H9 (cell line): ENCODE results near the gene ZSCAN18. TPM values are rescaled to one million over a fixed set of nuclear protein-coding genes. Genes with fewer than 3 reads are reported as not detected.

Experiments
- DNase-seq: peaks from one replicate; pipeline ENCODE4 v3.0.0-alpha.2; 2017
- H2AFZ ChIP-seq: one replicate; pipeline ENCODE4 v1.6.1; 2013; ENCODE audit warnings: mild to moderate bottlenecking, low read length, control low read depth, moderate library complexity
- H2AK5ac ChIP-seq: 2 replicates; pipeline ENCODE4 v1.6.1; 2013; ENCODE audit warnings: low read length, control low read depth, mixed read lengths; ENCODE audit not compliant: insufficient read length
- H2BK120ac ChIP-seq: one replicate; pipeline ENCODE4 v1.6.1; 2013; ENCODE audit warnings: low read depth, mild to moderate bottlenecking, low read length, control low read depth, inconsistent platforms; ENCODE audit not compliant: poor library complexity, severe bottlenecking
- H2BK12ac ChIP-seq: 2 replicates; pipeline ENCODE4 v1.6.1; 2013; ENCODE audit warnings: low read length, control low read depth, mixed read lengths, low read depth; ENCODE audit not compliant: insufficient read length
- H2BK15ac ChIP-seq: 2 replicates; pipeline ENCODE4 v1.6.1; 2013; ENCODE audit warnings: low read depth, low read length, control low read depth
- H2BK20ac ChIP-seq: one replicate; pipeline ENCODE4 v1.6.1; 2013; ENCODE audit warnings: low read depth, mild to moderate bottlenecking, low read length, control low read depth, inconsistent platforms; ENCODE audit not compliant: poor library complexity, severe bottlenecking
- H2BK5ac ChIP-seq: 2 replicates; pipeline ENCODE4 v1.6.1; 2013; ENCODE audit warnings: low read length, control low read depth, mixed read lengths; ENCODE audit not compliant: insufficient read length
- H3K14ac ChIP-seq: 2 replicates; pipeline ENCODE4 v1.6.1; 2013; ENCODE audit warnings: low read length, control low read depth; ENCODE audit not compliant: insufficient read depth
- H3K18ac ChIP-seq: 2 replicates; pipeline ENCODE4 v1.6.1; 2013; ENCODE audit warnings: low read depth, mild to moderate bottlenecking, mixed read lengths, low read length, control low read depth; ENCODE audit not compliant: insufficient read length
- H3K23ac ChIP-seq: 2 replicates; pipeline ENCODE4 v1.6.1; 2013; ENCODE audit warnings: low read length, control low read depth, mixed read lengths, low read depth; ENCODE audit not compliant: insufficient read length
- H3K23me2 ChIP-seq: 2 replicates; pipeline ENCODE4 v1.6.1; 2013; ENCODE audit warnings: low read depth, mild to moderate bottlenecking, mixed read lengths, low read length, control low read depth; ENCODE audit not compliant: insufficient read length, poor library complexity, severe bottlenecking
- H3K27ac ChIP-seq: 2 replicates; pipeline ENCODE4 v1.5.1; 2013; ENCODE audit warnings: low read length, control low read depth, mixed read lengths, low read depth; ENCODE audit not compliant: insufficient read length
- H3K27me3 ChIP-seq: 2 replicates; pipeline ENCODE4 v1.6.1; 2013; ENCODE audit warnings: low read length, control low read depth, inconsistent platforms; ENCODE audit not compliant: insufficient read depth
- H3K4ac ChIP-seq: 2 replicates; pipeline ENCODE4 v1.6.1; 2013; ENCODE audit warnings: low read depth, mild to moderate bottlenecking, control low read depth, inconsistent platforms, low read length, moderate library complexity
- H3K4me1 ChIP-seq: 2 replicates; pipeline ENCODE4 v1.6.1; 2013; ENCODE audit warnings: low read length, control low read depth, inconsistent platforms; ENCODE audit not compliant: insufficient read depth
- H3K4me2 ChIP-seq: 2 replicates; pipeline ENCODE4 v1.6.1; 2013; ENCODE audit warnings: low read length, control low read depth, mixed read lengths; ENCODE audit not compliant: insufficient read length, insufficient read depth
- H3K56ac ChIP-seq: 2 replicates; pipeline ENCODE4 v1.6.1; 2013; ENCODE audit warnings: low read depth, mild to moderate bottlenecking, mixed read lengths, low read length, control low read depth; ENCODE audit not compliant: insufficient read length
- H3K79me1 ChIP-seq: 2 replicates; pipeline ENCODE4 v1.6.1; 2013; ENCODE audit warnings: low read depth, mild to moderate bottlenecking, moderate library complexity, low read length, control low read depth, inconsistent platforms; ENCODE audit not compliant: insufficient read depth, poor library complexity, severe bottlenecking
- H3K79me2 ChIP-seq: 2 replicates; pipeline ENCODE4 v1.6.1; 2013; ENCODE audit warnings: low read length, control low read depth, inconsistent platforms; ENCODE audit not compliant: insufficient read depth
- H3K9ac ChIP-seq: 2 replicates; pipeline ENCODE4 v1.6.1; 2013; ENCODE audit warnings: low read length, control low read depth, mixed read lengths; ENCODE audit not compliant: insufficient read length; ENCODE audit errors: extremely low read depth
- H3K9me3 ChIP-seq: one replicate; pipeline ENCODE4 v1.6.1; 2013; ENCODE audit warnings: low read depth, low read length, inconsistent platforms; ENCODE audit not compliant: control insufficient read depth
- H3T11ph ChIP-seq: one replicate; pipeline ENCODE4 v1.6.1; 2013; ENCODE audit warnings: mild to moderate bottlenecking, low read length, control low read depth, inconsistent platforms
- H4K20me1 ChIP-seq: one replicate; pipeline ENCODE4 v1.6.1; 2013; ENCODE audit not compliant: control insufficient read depth, insufficient read length, insufficient read depth
- H4K5ac ChIP-seq: 2 replicates; pipeline ENCODE4 v1.6.1; 2013; ENCODE audit warnings: low read depth, mild to moderate bottlenecking, mixed read lengths, low read length, control low read depth; ENCODE audit not compliant: insufficient read length
- H4K8ac ChIP-seq: replicated peaks from 2 replicates; pipeline ENCODE4 v1.6.1; 2013; ENCODE audit warnings: low read length, control low read depth, mixed read lengths, low read depth; ENCODE audit not compliant: insufficient read length
- H4K91ac ChIP-seq: 2 replicates; pipeline ENCODE4 v1.6.1; 2013; ENCODE audit warnings: low read depth, mild to moderate bottlenecking, moderate library complexity, mixed read lengths, low read length, control low read depth; ENCODE audit not compliant: insufficient read length
- H3K27ac Mint-ChIP-seq, 3 experiments: 2 replicates in 2 of 3; 3 replicates in 1 of 3; pipeline ENCODE4 v1.8.0; 2020 to 2021; ENCODE audit warnings: mixed read lengths in 3 of 3, mild to moderate bottlenecking in 1 of 3, moderate library complexity in 1 of 3
- H3K27me3 Mint-ChIP-seq: 2 replicates; pipeline ENCODE4 v1.8.0; 2021; ENCODE audit warnings: low read depth, mild to moderate bottlenecking, moderate library complexity, mixed read lengths
- H3K36me3 Mint-ChIP-seq, 3 experiments: 2 replicates in 2 of 3; 3 replicates in 1 of 3; pipeline ENCODE4 v1.8.0; 2020 to 2021; ENCODE audit warnings: low read depth in 3 of 3, mixed read lengths in 3 of 3; ENCODE audit not compliant: insufficient read depth in 1 of 3
- H3K4me1 Mint-ChIP-seq, 2 experiments: 2 replicates each; pipeline ENCODE4 v1.8.0; 2020; ENCODE audit warnings: mixed read lengths in 2 of 2
- H3K4me3 Mint-ChIP-seq, 2 experiments: 2 replicates in 1 of 2; 3 replicates in 1 of 2; pipeline ENCODE4 v1.8.0; 2020 to 2021; ENCODE audit warnings: mild to moderate bottlenecking in 2 of 2, mixed read lengths in 2 of 2, moderate library complexity in 1 of 2
- H3K9me3 Mint-ChIP-seq, 2 experiments: 2 replicates in 1 of 2; 3 replicates in 1 of 2; pipeline ENCODE4 v1.8.0; 2020; ENCODE audit warnings: mild to moderate bottlenecking in 2 of 2, mixed read lengths in 2 of 2, moderate library complexity in 1 of 2
- WGBS: extraction: QIAGEN DNeasy Blood & Tissue Kit; methylation state at CpG from one replicate; pipeline ENCODE4 v1.1.7; 2013; ENCODE audit warnings: missing lambda C conversion rate, low lambda C conversion rate, mixed read lengths; ENCODE audit not compliant: insufficient read length; ENCODE audit errors: extremely low coverage; 5-methylcytosine and 5-hydroxymethylcytosine counted together
- total RNA-seq: library from RNA; stranded (reverse); gene quantifications from 2 replicates; pipeline ENCODE4 v1.2.1, GENCODE V29; 2021
- TF ChIP-seq, protein P1 (sequence below): fragments of 200-600 bp; sonication (generic); conservative IDR thresholded peaks from 3 replicates; pipeline ENCODE4 v1.8.0; 2021; ENCODE audit warnings: antibody characterized with exemption, mild to moderate bottlenecking

Gene ZSCAN18
- total RNA-seq, 1 experiment from 2014 or later: 40.1 TPM

DNA sequence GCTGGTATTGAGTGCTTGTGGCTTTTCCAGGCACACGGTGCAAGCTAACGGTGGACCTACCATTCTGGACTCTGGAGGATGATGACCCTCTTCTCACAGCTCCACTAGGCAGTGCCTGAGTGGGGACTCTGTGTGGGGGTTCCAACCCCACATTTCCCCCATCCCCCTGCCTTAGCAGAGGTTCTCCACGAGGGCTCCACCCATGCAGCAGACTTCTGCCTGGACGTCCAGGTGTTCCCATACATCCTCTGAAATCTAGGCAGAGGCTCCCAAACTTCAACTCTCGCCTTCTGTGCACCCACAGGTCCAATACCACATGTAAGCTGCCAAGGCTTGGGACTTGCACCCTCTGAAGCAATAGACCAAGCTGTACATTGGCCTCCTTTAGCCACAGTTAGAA, 25.3 kb upstream of the ZSCAN18 start:
- H4K20me1 ChIP-seq: no peaks in the 10 kb centered on the region
- no peak overlapping the region for H4K5ac ChIP-seq
- H2BK120ac ChIP-seq: no peak overlapping the region
- no CpG with 5 or more reads among the region's 5 CpGs for WGBS
- H3K27ac ChIP-seq: no peak overlapping the region
- H2BK20ac ChIP-seq: no peak overlapping the region
- no peaks in the 10 kb centered on the region for H3K79me1 ChIP-seq
- no peak overlapping the region for H2BK12ac ChIP-seq
- Mint-ChIP-seq H3K27ac (no peak overlapping the region), H3K36me3 (peaks cover 35 to 69% (median 36%) of the 10 kb centered on the region in 3 experiments), H3K4me1 (no peaks in the 10 kb centered on the region), H3K27me3 (peaks cover 6% of the 10 kb centered on the region), H3K9me3 (peaks cover 95% of the 10 kb centered on the region in 2 experiments), H3K4me3 (no peak overlapping the region)
- H3K23me2 ChIP-seq: no peaks in the 10 kb centered on the region
- H3K9ac ChIP-seq: no peak overlapping the region
- TF ChIP-seq, protein P1, sequence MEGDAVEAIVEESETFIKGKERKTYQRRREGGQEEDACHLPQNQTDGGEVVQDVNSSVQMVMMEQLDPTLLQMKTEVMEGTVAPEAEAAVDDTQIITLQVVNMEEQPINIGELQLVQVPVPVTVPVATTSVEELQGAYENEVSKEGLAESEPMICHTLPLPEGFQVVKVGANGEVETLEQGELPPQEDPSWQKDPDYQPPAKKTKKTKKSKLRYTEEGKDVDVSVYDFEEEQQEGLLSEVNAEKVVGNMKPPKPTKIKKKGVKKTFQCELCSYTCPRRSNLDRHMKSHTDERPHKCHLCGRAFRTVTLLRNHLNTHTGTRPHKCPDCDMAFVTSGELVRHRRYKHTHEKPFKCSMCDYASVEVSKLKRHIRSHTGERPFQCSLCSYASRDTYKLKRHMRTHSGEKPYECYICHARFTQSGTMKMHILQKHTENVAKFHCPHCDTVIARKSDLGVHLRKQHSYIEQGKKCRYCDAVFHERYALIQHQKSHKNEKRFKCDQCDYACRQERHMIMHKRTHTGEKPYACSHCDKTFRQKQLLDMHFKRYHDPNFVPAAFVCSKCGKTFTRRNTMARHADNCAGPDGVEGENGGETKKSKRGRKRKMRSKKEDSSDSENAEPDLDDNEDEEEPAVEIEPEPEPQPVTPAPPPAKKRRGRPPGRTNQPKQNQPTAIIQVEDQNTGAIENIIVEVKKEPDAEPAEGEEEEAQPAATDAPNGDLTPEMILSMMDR: no peak
- H3K4me1 ChIP-seq: no peaks in the 10 kb centered on the region
- no peak overlapping the region for H3K14ac ChIP-seq
- no peak overlapping the region for H4K8ac ChIP-seq
- no peak overlapping the region for H3K23ac ChIP-seq
- DNase-seq: no peak
- H3K18ac ChIP-seq: no peak overlapping the region
- no peak overlapping the region for H4K91ac ChIP-seq
- H3K9me3 ChIP-seq: peaks cover 96% of the 10 kb centered on the region
- no peak overlapping the region for H2AK5ac ChIP-seq
- no peaks in the 10 kb centered on the region for H3K27me3 ChIP-seq
- H3K79me2 ChIP-seq: no peaks in the 10 kb centered on the region
- H2AFZ ChIP-seq: no peak overlapping the region
- H3K4me2 ChIP-seq: no peak overlapping the region
- no peak overlapping the region for H2BK5ac ChIP-seq
- H3T11ph ChIP-seq: no peak overlapping the region
- H3K56ac ChIP-seq: no peak overlapping the region
- no peak overlapping the region for H2BK15ac ChIP-seq
- no peak overlapping the region for H3K4ac ChIP-seq
